GM19025 (cell line): ENCODE measurements around the gene KANSL1L.

Experiments used
- ATAC-seq: cut with Tn5 transposase; IDR thresholded peaks from one replicate; pipeline ENCODE4 v1.9.1; 2021; ENCODE audit warnings: mild to moderate bottlenecking, low read depth, moderate library complexity; ENCODE audit not compliant: unreplicated experiment

KANSL1L gene

GRCh38 chr2:210072922-210073509, 98.2 kb downstream of the KANSL1L start:
- peak; percentile 72 for ATAC-seq

DNA sequence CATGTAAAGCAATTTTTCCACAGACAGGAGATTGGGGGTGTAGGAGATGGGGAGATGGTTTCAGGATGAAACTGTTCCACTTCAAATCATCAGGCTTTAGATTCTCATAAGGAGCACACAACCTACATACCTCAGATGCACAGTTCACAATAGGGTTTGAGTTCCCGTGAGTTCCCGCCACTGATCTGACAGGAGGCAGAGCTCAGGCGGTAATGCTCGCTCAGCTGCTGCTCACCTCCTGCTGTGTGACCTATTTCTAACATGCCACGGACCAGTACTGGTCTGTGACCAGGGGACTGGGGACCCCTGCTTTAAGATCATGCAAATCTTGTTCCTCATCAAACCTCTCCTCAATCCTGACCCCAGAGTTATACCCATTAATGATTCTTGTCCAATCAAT, 98.7 kb downstream of the KANSL1L start:
- peak; percentile 8 for ATAC-seq

DNA sequence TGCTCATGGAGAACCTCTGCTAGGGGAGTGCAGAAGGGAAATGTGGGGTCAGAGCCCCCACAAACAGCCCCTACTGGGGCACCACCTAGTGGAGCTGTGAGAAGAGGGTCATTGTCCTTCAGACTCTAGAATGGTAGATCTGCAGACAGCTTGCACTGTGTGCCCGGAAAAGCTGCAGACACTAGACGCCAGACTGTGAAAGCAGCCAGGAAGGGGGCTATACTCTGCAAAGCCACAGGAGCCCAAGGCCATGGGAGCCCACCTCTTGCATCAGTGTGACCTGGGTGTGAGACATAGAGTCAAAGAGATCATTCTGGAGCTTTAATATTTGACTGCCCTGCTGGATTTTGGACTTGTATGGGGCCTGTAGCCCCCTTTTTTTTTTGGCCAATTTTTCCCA, 107.9 kb downstream of the KANSL1L start:
- no peak for ATAC-seq

GRCh38 chr2:210055825-210056224, 115.4 kb downstream of the KANSL1L start:
- no peak for ATAC-seq

- no peak for ATAC-seq
Observed at GRCh38 chr2:210054696-210055095, 116.5 kb downstream of the KANSL1L start.

GRCh38 chr2:210050885-210051284, 120.3 kb downstream of the KANSL1L start:
- ATAC-seq, result no peak

DNA sequence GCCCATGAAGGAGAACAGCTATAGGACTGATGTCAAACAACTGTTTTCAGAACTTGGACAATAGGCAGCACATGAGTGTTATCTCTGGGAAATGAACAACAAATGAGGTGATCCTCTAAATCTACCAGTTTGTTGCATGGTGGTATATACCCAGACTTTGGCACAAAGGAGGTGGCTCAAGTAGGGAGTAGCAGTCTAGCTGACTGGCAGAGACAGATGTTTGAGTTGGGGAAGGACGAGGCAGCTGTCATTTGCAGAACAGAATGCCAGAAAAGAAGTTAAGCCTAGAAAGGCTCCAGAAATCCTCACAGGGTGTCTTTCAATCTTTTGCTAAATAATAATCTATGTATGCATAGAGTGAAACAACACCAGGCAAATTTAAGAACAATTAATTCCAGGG, 121.4 kb downstream of the KANSL1L start:
- no peak for ATAC-seq

- no peak for ATAC-seq
Observed at GRCh38 chr2:210046851-210047500, 124.2 kb downstream of the KANSL1L start.

- ATAC-seq, result no peak
Observed at GRCh38 chr2:210038078-210038477, 133.1 kb downstream of the KANSL1L start.

DNA sequence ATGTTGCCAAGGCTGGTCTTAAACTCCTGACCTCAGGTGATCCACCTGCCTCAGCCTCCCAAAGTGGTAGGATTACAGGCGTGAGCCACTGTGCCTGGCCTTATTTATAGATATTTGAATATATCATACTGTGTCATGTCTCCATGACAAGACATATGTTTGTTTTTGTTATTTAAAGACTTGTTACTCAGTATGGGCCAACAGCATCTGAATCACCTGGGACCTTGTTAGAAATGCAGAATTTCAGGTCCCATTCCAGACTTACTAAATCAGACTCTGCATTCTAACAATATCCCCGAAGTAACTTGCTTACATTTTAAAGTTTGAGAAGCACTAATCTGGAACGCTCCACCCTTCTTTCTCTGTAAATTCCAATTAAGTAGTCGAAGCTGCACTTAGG, 135.5 kb downstream of the KANSL1L start:
- no peak for ATAC-seq

GRCh38 chr2:210034087-210034683, 137.0 kb downstream of the KANSL1L start:
- ATAC-seq, result no peak

- no peak for ATAC-seq
Observed at GRCh38 chr2:210028178-210028577, 143.0 kb downstream of the KANSL1L start.

GRCh38 chr2:210027608-210028007, 143.6 kb downstream of the KANSL1L start:
- ATAC-seq, result no peak

- no peak for ATAC-seq
Observed at GRCh38 chr2:210022824-210023223, 148.4 kb downstream of the KANSL1L start.

DNA sequence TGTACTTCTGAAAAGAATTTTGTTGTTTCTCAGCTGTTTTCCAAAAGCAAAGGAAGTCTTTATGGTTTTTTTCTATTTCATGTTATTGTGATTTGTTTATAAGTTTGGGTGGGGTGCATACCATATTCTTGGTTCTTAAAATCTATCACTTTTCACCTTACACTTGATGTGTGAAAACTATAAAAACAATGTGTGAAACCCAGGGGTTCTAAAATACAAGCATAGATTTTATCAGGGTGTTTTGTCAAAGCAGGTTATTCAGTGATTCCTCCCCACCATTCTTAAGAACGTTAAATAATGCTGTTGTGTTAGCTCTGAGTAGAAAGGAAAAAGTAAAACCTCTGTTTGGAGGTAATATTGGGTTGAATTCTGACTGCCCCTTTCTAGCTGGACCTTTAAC, 151.1 kb downstream of the KANSL1L start:
- ATAC-seq, result no peak

GRCh38 chr2:210009896-210010295, 161.3 kb downstream of the KANSL1L start:
- ATAC-seq, result no peak

DNA sequence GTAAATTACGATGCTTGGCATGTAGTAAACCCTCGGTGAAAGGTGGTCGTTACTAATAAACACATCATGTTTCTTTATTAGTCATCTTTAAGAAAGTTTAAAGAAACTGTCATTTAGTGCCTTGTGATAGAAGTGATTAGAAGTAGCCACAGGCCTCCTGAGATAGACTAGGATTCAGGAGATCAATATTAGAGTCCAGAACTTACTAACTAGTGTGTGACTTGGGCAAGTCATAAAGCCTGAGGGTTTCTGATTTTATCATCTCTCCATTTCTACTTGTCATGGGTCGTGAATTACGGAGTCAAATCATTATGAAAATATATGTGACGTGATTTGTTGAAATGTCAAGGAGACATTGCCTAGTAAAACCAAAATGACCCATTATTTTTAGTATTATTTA, 162.1 kb downstream of the KANSL1L start:
- ATAC-seq, result no peak

DNA sequence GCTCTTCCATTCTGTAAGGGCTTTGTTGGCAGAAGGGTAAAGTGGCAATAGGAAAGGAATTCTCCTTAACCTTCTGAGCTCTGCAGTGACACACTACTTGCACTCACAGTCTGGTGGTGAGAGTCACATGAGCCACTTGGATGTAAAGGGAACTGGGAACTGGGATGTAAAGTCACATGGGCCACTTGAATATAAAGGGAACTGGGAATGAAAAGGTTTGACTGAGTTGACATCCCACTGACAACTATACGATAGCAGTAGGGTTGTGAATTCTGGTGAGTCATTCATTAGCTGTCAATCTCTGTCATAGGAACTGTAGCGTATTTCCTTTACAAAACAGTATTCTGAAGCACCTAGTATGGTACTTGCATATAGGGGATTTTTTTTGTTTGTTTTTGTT, 163.3 kb downstream of the KANSL1L start:
- ATAC-seq, result no peak

GRCh38 chr2:210004881-210005280, 166.3 kb downstream of the KANSL1L start:
- ATAC-seq, result no peak

DNA sequence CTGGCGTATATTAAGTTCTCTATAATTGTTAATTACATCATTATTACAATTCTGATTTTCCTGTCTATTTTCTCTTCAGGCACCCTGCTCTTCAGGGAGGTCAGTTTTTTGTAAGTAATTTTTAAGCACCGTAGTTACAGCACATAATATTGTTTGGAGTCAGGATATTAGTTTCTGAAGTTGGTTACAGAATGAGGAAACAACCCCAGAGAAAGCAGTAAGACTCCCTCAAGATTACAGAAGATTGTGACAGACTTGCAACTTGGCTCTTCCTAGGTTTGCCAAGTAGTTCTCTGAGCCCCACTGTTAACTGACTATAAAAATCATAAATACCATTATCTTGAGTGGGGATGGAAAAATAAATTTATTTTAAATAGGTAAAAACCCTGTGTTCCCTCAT, 167.8 kb downstream of the KANSL1L start:
- ATAC-seq, result no peak

GRCh38 chr2:210002158-210003157, 168.8 kb downstream of the KANSL1L start, which contains the start of gene RPE:
TSS of gene RPE (plus strand) at chr2:210002638. CDS start at chr2:210002662, 24 bp downstream.
- peak; percentile 99 for ATAC-seq
